Body of pancreas (tissue), 4 donors: ENCODE data around the gene RPS6KA5. TPM values are rescaled to one million over a fixed set of nuclear protein-coding genes. Genes with fewer than 3 reads are reported as not detected.

Source experiments
- ATAC-seq: fragments of 150-250 bp; one replicate; pipeline ENCODE4 v1.9.1; 2016
- DNase-seq, 4 donors: peaks; one replicate each; pipeline ENCODE4 v3.0.0-alpha.2; 2019
- H3K27ac ChIP-seq, 4 donors: fragments of 200-600 bp; sonication (generic); 1 replicate in 3 of 4; 2 replicates in 1 of 4; pipeline versions ENCODE4 v1.5.1 to v1.6.1; 2016 to 2019; ENCODE audit warnings: mild to moderate bottlenecking in 1 of 4, mixed read lengths in 1 of 4, moderate library complexity in 1 of 4
- H3K27me3 ChIP-seq, 2 donors: fragments of 200-600 bp; sonication (generic); one replicate each; pipeline ENCODE4 v1.6.0; 2016; ENCODE audit warnings: mild to moderate bottlenecking in 1 of 2
- H3K36me3 ChIP-seq, 2 donors: fragments of 200-600 bp; sonication (generic); replicated peaks in 1 of 2; 2 replicates each; pipeline ENCODE4 v1.5.1; 2016; ENCODE audit warnings: low read depth in 2 of 2; ENCODE audit not compliant: insufficient read depth in 1 of 2
- H3K4me1 ChIP-seq: fragments of 200-600 bp; sonication (generic); one replicate; pipeline ENCODE4 v1.6.0; 2016
- H3K4me3 ChIP-seq, 2 donors: fragments of 200-600 bp; sonication (generic); 1 replicate in 1 of 2; 2 replicates in 1 of 2; pipeline ENCODE4 v1.5.1; 2016 to 2019
- H3K9me3 ChIP-seq, 3 donors: fragments of 200-600 bp; sonication (generic); 1 replicate in 2 of 3; 2 replicates in 1 of 3; pipeline ENCODE4 v1.5.1; 2016
- CTCF ChIP-seq, 7 experiments: fragments of 450-650 bp in 4 of 7; fragments of 200-600 bp in 3 of 7; sonication (generic) in 3 of 7; IDR thresholded peaks; one replicate each; pipeline ENCODE4 v1.5.1; 2016 to 2019; ENCODE audit warnings: antibody characterized with exemption in 7 of 7
- POLR2A ChIP-seq, 3 donors: fragments of 450-650 bp; IDR thresholded peaks; one replicate each; pipeline ENCODE4 v1.6.1; 2016; ENCODE audit warnings: antibody characterized with exemption in 3 of 3, mild to moderate bottlenecking in 2 of 3
- WGBS, 2 donors: methylation state at CpG; one replicate each; pipeline ENCODE4 v1.1.5; 2017; 5-methylcytosine and 5-hydroxymethylcytosine counted together
- intact Hi-C: fragments of 100-400 bp; cut with DNase I; formaldehyde crosslinking; loops from one replicate; pipeline ENCODE4 v1.15.1; 2023
- total RNA-seq, 2 donors: library from RNA; depleted of rRNA; stranded (reverse); fragments of >200 nt; gene quantifications; one replicate each; pipeline ENCODE4 v1.1.0, GENCODE V29; 2016

The RPS6KA5 gene
- total RNA-seq, 2 donors from 2014 or later, result 0.66 to 2.9 TPM

- no peaks in the 10 kb centered on the region for H3K36me3 ChIP-seq
- no peaks in the 10 kb centered on the region for H3K4me1 ChIP-seq
- H3K9me3 ChIP-seq, result no peaks in the 10 kb centered on the region
- ATAC-seq (no peak), DNase-seq (no peak)
- no peak for TF ChIP-seq POLR2A (IDR thresholded peaks at IDR 0.05)
- no peak for TF ChIP-seq CTCF (IDR thresholded peaks at IDR 0.05)
- H3K27me3 ChIP-seq, result no peaks in the 10 kb centered on the region
- no peak overlapping the region for H3K4me3 ChIP-seq
- no peak overlapping the region for H3K27ac ChIP-seq
- intact Hi-C loops, result no loop called here
Observed at GRCh38 chr14:91055016-91055415, 5.4 kb downstream of the RPS6KA5 start.

- ATAC-seq (no peak), DNase-seq (no peak)
- Histone ChIP-seq H3K9me3 (no peaks in the 10 kb centered on the region), H3K27ac (no peak overlapping the region), H3K4me3 (no peak overlapping the region), H3K4me1 (no peaks in the 10 kb centered on the region), H3K36me3 (no peaks in the 10 kb centered on the region), H3K27me3 (no peaks in the 10 kb centered on the region)
- WGBS, 2 donors, result 85 to 91% methylated on average over 1 of the region's 1 CpG
- no peak for TF ChIP-seq CTCF (IDR thresholded peaks at IDR 0.05)
- TF ChIP-seq POLR2A (IDR thresholded peaks at IDR 0.05), result no peak
- intact Hi-C loops, result no loop called here
Observed at GRCh38 chr14:91048676-91049075, 11.8 kb downstream of the RPS6KA5 start.

GRCh38 chr14:91048265-91048664 lies 12.2 kb downstream of the RPS6KA5 start:
- Histone ChIP-seq H3K9me3 (no peaks in the 10 kb centered on the region), H3K4me1 (no peaks in the 10 kb centered on the region), H3K36me3 (no peaks in the 10 kb centered on the region), H3K4me3 (no peak overlapping the region), H3K27ac (no peak overlapping the region), H3K27me3 (no peaks in the 10 kb centered on the region)
- 82 to 84% methylated on average over 2 of the region's 2 CpGs for WGBS, 2 donors
- no peak for ATAC-seq
- TF ChIP-seq CTCF (IDR thresholded peaks at IDR 0.05) (no peak), POLR2A (IDR thresholded peaks at IDR 0.05) (no peak)
- DNase-seq, result no peak
- intact Hi-C loops, result no loop called here

- intact Hi-C loops, result no loop called here
- no peaks in the 10 kb centered on the region for H3K9me3 ChIP-seq
- WGBS, 2 donors, result 69 to 71% methylated on average over 4 of the region's 4 CpGs
- no peaks in the 10 kb centered on the region for H3K27me3 ChIP-seq
- no peak for ATAC-seq
- TF ChIP-seq POLR2A (IDR thresholded peaks at IDR 0.05), result no peak
- no peak for TF ChIP-seq CTCF (IDR thresholded peaks at IDR 0.05)
- H3K4me3 ChIP-seq, result no peak overlapping the region
- H3K4me1 ChIP-seq, result no peaks in the 10 kb centered on the region
- H3K36me3 ChIP-seq, result no peaks in the 10 kb centered on the region
- no peak overlapping the region for H3K27ac ChIP-seq
- DNase-seq, result no peak
Observed at GRCh38 chr14:91047174-91047753, 13.2 kb downstream of the RPS6KA5 start.

- Histone ChIP-seq H3K27ac (no peak overlapping the region), H3K4me3 (no peak overlapping the region), H3K36me3 (no peaks in the 10 kb centered on the region), H3K9me3 (no peaks in the 10 kb centered on the region), H3K4me1 (no peaks in the 10 kb centered on the region), H3K27me3 (no peaks in the 10 kb centered on the region)
- WGBS, 2 donors, result 87 to 94% methylated on average over 7 of the region's 7 CpGs
- no peak for ATAC-seq
- intact Hi-C loops, result no loop called here
- TF ChIP-seq CTCF (IDR thresholded peaks at IDR 0.05) (no peak), POLR2A (IDR thresholded peaks at IDR 0.05) (no peak)
- DNase-seq, result no peak
Observed at GRCh38 chr14:91046488-91047072, 13.9 kb downstream of the RPS6KA5 start.
